ENCODE data around the gene HCFC1R1. TPM values are rescaled to one million over a fixed set of nuclear protein-coding genes. Genes with fewer than 3 reads are reported as not detected.

HCFC1R1 gene
- total RNA-seq, 1 experiment from 2014 or later = 46.6 TPM

DNA sequence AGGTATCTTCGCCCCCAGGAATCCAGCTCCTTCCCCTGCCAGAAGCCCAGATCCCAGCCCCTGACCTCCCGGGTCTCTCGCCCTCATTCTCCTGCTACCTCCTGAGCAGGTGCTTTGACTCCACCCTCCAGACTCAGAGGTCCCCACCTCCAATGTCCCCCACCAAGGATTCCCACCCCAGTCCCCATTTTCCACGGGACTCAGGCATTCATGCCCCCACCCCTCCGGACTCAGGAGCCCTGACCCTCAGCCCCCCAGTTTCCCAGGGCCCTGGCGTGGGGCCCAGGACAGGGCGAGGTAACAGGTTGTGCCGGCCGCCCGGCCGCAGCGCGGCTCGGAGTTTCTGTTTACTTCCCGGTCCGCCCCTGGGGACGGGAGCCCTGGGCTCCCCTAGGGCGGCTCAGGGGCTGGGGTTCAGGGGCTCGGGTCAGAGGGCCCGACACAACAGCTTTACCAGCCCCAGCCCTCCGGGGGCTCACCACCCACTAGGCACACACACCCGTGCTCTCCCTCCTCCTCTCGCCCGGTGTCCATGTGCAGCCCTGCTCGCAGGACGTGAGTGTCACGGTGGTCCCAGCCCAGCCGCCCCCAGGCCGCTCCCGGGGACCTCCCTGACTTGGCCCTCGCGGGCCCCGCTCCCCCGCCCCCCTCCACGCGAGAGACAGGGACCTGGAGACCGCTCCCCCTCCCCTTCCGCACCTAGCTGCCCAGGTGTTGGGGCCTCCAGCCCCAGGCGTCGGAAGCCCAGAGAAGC, 12.4 kb upstream of the HCFC1R1 start:
- BruUV-seq (replicated peaks) = no TSS peak
- H3K9me3 ChIP-seq (ENCODE audit: low read depth, low read length, poor library complexity, severe bottlenecking) = no peaks in the 10 kb centered on the region
- POLR2A ChIA-PET (ENCODE audit: low non-redundant PET) = no interaction called here
- intact Hi-C loops (cut with micrococcal nuclease; ENCODE audit: unreplicated experiment) = no loop called here
- TF ChIP-seq, protein P1, sequence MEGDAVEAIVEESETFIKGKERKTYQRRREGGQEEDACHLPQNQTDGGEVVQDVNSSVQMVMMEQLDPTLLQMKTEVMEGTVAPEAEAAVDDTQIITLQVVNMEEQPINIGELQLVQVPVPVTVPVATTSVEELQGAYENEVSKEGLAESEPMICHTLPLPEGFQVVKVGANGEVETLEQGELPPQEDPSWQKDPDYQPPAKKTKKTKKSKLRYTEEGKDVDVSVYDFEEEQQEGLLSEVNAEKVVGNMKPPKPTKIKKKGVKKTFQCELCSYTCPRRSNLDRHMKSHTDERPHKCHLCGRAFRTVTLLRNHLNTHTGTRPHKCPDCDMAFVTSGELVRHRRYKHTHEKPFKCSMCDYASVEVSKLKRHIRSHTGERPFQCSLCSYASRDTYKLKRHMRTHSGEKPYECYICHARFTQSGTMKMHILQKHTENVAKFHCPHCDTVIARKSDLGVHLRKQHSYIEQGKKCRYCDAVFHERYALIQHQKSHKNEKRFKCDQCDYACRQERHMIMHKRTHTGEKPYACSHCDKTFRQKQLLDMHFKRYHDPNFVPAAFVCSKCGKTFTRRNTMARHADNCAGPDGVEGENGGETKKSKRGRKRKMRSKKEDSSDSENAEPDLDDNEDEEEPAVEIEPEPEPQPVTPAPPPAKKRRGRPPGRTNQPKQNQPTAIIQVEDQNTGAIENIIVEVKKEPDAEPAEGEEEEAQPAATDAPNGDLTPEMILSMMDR (conservative IDR thresholded peaks at IDR 0.05; ENCODE audit: low read depth, low read length) = no peak
- peak; percentile 59 for TF ChIP-seq EZH2 (IDR thresholded peaks at IDR 0.05; ENCODE audit: borderline replicate concordance, low read depth, low read length, poor library complexity, severe bottlenecking)
- DNase-seq (ENCODE audit: low spot score) = no peak
- H3K4me1 ChIP-seq (ENCODE audit: insufficient read depth, low read length, poor library complexity, severe bottlenecking) = no peaks in the 10 kb centered on the region
- CTCF ChIA-PET = interaction anchor here (0.6 kb wide), 1 partner anchor 20 kb away, joined by 9 read pairs; no protein-coding TSS in a partner anchor
- no peak overlapping the region for H3K27ac ChIP-seq (ENCODE audit: low read depth, low read length, poor library complexity, severe bottlenecking)
- no peaks in the 10 kb centered on the region for H3K36me3 ChIP-seq (ENCODE audit: insufficient read depth, low read length, poor library complexity, severe bottlenecking)
- no peak overlapping the region for H3K4me3 ChIP-seq (ENCODE audit: low read depth, low read length, poor library complexity, severe bottlenecking)
- H3K27me3 ChIP-seq (replicated peaks; ENCODE audit: insufficient read depth, low read depth, low read length, poor library complexity) = peaks cover 68% of the 10 kb centered on the region

DNA sequence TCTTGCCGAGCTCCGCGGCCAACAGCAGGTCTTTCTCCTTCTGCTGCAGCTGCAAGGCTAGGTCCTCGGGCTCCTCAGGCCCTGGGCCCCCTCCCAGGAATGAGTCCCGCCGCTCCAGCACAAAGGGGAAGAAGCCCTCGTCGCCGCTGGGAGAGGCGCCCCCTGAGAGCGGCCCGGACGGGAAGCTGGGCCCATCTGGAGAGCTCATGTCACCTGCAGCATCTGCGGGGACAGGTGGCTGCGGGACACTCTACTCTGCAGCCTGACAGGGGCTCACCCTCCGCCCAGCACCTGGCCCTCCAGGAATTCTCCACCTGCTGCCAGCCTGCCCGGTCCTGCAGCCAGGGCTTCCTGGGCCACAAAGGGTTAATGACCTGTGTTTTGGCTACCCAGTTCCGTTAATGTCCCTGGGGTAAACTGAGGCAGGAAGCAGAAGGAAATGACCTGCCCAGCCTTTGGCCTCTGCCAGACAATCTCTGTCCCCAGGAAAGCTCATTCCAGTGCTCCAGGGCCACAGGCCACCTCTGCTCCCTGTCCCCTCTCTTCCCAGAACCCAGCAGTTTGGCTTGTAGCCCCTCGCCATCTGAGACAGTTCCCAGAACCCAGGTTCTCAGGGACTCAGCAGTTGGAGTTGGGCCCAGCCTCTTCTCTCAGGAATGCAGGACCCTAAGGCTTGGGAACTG, 11.7 kb upstream of the HCFC1R1 start:
- H3K27me3 ChIP-seq (replicated peaks; ENCODE audit: insufficient read depth, low read depth, low read length, poor library complexity) = peaks cover 71% of the 10 kb centered on the region
- H3K4me3 ChIP-seq (ENCODE audit: low read depth, low read length, poor library complexity, severe bottlenecking) = no peak overlapping the region
- no peaks in the 10 kb centered on the region for H3K9me3 ChIP-seq (ENCODE audit: low read depth, low read length, poor library complexity, severe bottlenecking)
- no peaks in the 10 kb centered on the region for H3K4me1 ChIP-seq (ENCODE audit: insufficient read depth, low read length, poor library complexity, severe bottlenecking)
- TF ChIP-seq EZH2 (IDR thresholded peaks at IDR 0.05; ENCODE audit: borderline replicate concordance, low read depth, low read length, poor library complexity, severe bottlenecking) = no peak
- TF ChIP-seq, protein P1 (conservative IDR thresholded peaks at IDR 0.05; ENCODE audit: low read depth, low read length) = no peak
- ChIA-PET POLR2A (ENCODE audit: low non-redundant PET) (no interaction called here), CTCF (no interaction called here)
- DNase-seq (ENCODE audit: low spot score) = no peak
- intact Hi-C loops (cut with micrococcal nuclease; ENCODE audit: unreplicated experiment) = no loop called here
- no peak overlapping the region for H3K27ac ChIP-seq (ENCODE audit: low read depth, low read length, poor library complexity, severe bottlenecking)
- BruUV-seq (replicated peaks) = no TSS peak
- H3K36me3 ChIP-seq (ENCODE audit: insufficient read depth, low read length, poor library complexity, severe bottlenecking) = no peaks in the 10 kb centered on the region

DNA sequence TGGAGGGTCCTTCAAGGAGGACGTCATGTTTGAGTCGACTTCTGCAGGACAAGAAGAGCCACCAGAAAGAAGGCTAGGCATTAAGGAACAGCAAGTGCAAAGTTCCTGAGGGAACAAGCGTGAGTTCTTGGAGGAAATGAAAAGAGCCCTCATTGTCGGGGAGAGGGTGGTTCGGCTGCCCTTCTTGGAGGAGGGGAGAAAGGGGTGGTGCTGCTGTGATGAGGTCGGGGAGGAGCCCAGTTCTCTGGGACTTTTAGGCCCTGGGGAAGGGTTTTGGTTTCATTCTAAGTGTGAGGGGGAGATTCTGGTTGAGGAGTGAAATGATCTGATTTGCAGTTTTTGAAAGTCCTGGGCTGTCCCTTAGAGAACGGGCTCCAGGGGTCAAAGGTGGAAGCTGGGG, 8.9 kb upstream of the HCFC1R1 start:
- no peaks in the 10 kb centered on the region for H3K9me3 ChIP-seq (ENCODE audit: low read depth, low read length, poor library complexity, severe bottlenecking)
- H3K27ac ChIP-seq (ENCODE audit: low read depth, low read length, poor library complexity, severe bottlenecking) = no peak overlapping the region
- intact Hi-C loops (cut with micrococcal nuclease; ENCODE audit: unreplicated experiment) = no loop called here
- peaks cover 12% of the 10 kb centered on the region for H3K4me1 ChIP-seq (ENCODE audit: insufficient read depth, low read length, poor library complexity, severe bottlenecking)
- no peak overlapping the region for H3K4me3 ChIP-seq (ENCODE audit: low read depth, low read length, poor library complexity, severe bottlenecking)
- ChIA-PET CTCF (interaction anchor here (1.0 to 2.3 kb wide), 4 partner anchors 10 to 97 kb away, joined by 3 to 15 read pairs (median 4); no protein-coding TSS in a partner anchor), POLR2A (ENCODE audit: low non-redundant PET) (no interaction called here)
- no peaks in the 10 kb centered on the region for H3K36me3 ChIP-seq (ENCODE audit: insufficient read depth, low read length, poor library complexity, severe bottlenecking)
- no peak for TF ChIP-seq EZH2 (IDR thresholded peaks at IDR 0.05; ENCODE audit: borderline replicate concordance, low read depth, low read length, poor library complexity, severe bottlenecking)
- TF ChIP-seq, protein P1 (conservative IDR thresholded peaks at IDR 0.05; ENCODE audit: low read depth, low read length) = no peak
- BruUV-seq (replicated peaks) = no TSS peak
- peaks cover 74% of the 10 kb centered on the region for H3K27me3 ChIP-seq (replicated peaks; ENCODE audit: insufficient read depth, low read depth, low read length, poor library complexity)
- DNase-seq (ENCODE audit: low spot score) = no peak

All from A673 (cell line).